OCI-LY7 (cell line): Measurements from ENCODE around the gene PCDHGC4.

Experiments used
- EZH2phosphoT487 ChIP-seq: fragments of 200-600 bp; sonication (generic); IDR thresholded peaks from 2 replicates; pipeline ENCODE4 v1.6.1; 2018; ENCODE audit warnings: low read depth, borderline replicate concordance, mild to moderate bottlenecking, mixed run types, antibody characterized with exemption, low read length, moderate library complexity, mixed read lengths
- TF ChIP-seq, protein P1 (sequence below): fragments of 200-600 bp; sonication (generic); conservative IDR thresholded peaks from 2 replicates; pipeline ENCODE4 v1.5.1; 2014; ENCODE audit warnings: mild to moderate bottlenecking, antibody characterized with exemption, low read length, moderate library complexity, mixed read lengths

DNA sequence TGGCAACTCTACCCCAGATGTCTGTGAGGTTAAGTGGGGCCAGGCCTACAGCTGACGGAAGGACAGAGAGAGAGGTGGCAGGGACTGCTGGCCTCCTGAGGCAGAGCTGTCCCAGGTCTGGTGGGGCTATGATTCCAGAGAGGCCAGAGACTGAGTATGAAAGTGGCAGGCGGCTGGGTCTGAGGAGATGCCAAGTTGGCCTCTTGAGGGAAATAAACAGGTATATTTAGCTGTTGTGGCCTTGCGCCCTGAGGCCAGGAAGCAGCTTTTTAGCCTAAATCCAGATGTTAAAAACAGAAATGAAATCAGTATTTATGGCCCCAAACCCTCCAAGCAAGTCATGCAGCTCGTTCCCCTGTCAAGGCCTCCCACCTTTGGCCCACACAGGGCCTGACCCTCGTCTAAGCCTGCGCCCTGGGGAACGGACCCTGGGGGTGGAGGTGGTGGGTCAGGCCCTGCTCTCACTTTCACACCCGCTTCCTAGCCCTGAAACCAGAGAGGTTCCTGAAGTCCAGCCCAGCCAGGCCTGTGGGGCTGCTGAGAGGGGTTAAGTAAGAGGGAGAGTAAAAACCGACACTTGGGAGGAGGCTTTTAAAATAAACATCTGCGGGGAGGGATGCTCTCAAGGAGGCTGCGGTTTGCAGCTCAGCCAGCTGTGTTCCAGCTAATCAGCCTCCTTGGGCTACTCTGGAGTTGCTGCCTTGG, 22.7 kb downstream of the PCDHGC4 start:
- TF ChIP-seq, protein P1, sequence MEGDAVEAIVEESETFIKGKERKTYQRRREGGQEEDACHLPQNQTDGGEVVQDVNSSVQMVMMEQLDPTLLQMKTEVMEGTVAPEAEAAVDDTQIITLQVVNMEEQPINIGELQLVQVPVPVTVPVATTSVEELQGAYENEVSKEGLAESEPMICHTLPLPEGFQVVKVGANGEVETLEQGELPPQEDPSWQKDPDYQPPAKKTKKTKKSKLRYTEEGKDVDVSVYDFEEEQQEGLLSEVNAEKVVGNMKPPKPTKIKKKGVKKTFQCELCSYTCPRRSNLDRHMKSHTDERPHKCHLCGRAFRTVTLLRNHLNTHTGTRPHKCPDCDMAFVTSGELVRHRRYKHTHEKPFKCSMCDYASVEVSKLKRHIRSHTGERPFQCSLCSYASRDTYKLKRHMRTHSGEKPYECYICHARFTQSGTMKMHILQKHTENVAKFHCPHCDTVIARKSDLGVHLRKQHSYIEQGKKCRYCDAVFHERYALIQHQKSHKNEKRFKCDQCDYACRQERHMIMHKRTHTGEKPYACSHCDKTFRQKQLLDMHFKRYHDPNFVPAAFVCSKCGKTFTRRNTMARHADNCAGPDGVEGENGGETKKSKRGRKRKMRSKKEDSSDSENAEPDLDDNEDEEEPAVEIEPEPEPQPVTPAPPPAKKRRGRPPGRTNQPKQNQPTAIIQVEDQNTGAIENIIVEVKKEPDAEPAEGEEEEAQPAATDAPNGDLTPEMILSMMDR = no peak
- TF ChIP-seq EZH2phosphoT487 = no peak
